ENCODE results near the gene KLK13. TPM values are rescaled to one million over a fixed set of nuclear protein-coding genes. Genes with fewer than 3 reads are reported as not detected.

The KLK13 gene
- total and polyA plus RNA-seq, 2 of the 8 experiments (the other 6 are each of a cell fraction or from before 2014, with no cell fraction given), result 4.2 to 4.5 TPM

Other genes starting within 250 kb of the KLK13 start
- gene KLK1, start 241.3 kb downstream of the KLK13 start, total RNA-seq (2021; fragmentation: NEBNext Ultra II Directional; extraction: Animal tissue kit (Norgen Biotek cat#: 25700)), result 3.4 and 4.8 TPM in 2 replicates
- 4.0 and 5.8 TPM in 2 replicates for gene KLK1, start 241.3 kb downstream of the KLK13 start, polyA plus RNA-seq (2011; rRNA removed)
- not detected in 2 replicates for gene KLK15, start 231.5 kb downstream of the KLK13 start, total RNA-seq (2021; fragmentation: NEBNext Ultra II Directional; extraction: Animal tissue kit (Norgen Biotek cat#: 25700))
- not detected in 2 replicates for gene KLK15, start 231.5 kb downstream of the KLK13 start, polyA plus RNA-seq (2011; rRNA removed)
- not detected in 2 replicates for gene KLK3, start 210.2 kb downstream of the KLK13 start, total RNA-seq (2021; fragmentation: NEBNext Ultra II Directional; extraction: Animal tissue kit (Norgen Biotek cat#: 25700))
- gene KLK3, start 210.2 kb downstream of the KLK13 start, polyA plus RNA-seq (2011; rRNA removed), result 0.08 and 0.25 TPM in 2 replicates
- not detected in 2 replicates for gene KLK2, start 191.7 kb downstream of the KLK13 start, total RNA-seq (2021; fragmentation: NEBNext Ultra II Directional; extraction: Animal tissue kit (Norgen Biotek cat#: 25700))
- gene KLK2, start 191.7 kb downstream of the KLK13 start, polyA plus RNA-seq (2011; rRNA removed), result 0.20 and 0.36 TPM in 2 replicates
- 1.3 TPM in 1 of 2 replicates, not detected in the other for gene KLK4, start 153.7 kb downstream of the KLK13 start, total RNA-seq (2021; fragmentation: NEBNext Ultra II Directional; extraction: Animal tissue kit (Norgen Biotek cat#: 25700))
- 0.44 and 6.8 TPM in 2 replicates for gene KLK4, start 153.7 kb downstream of the KLK13 start, polyA plus RNA-seq (2011; rRNA removed)
- gene KLK5, start 112.1 kb downstream of the KLK13 start, total RNA-seq (2021; fragmentation: NEBNext Ultra II Directional; extraction: Animal tissue kit (Norgen Biotek cat#: 25700)), result 0.55 and 0.76 TPM in 2 replicates
- gene KLK5, start 112.1 kb downstream of the KLK13 start, polyA plus RNA-seq (2011; rRNA removed), result 1.7 and 2.0 TPM in 2 replicates
- 0.55 and 0.69 TPM in 2 replicates for gene KLK6, start 95.5 kb downstream of the KLK13 start, total RNA-seq (2021; fragmentation: NEBNext Ultra II Directional; extraction: Animal tissue kit (Norgen Biotek cat#: 25700))
- 2.6 and 3.2 TPM in 2 replicates for gene KLK6, start 95.5 kb downstream of the KLK13 start, polyA plus RNA-seq (2011; rRNA removed)
- gene KLK7, start 81.2 kb downstream of the KLK13 start, total RNA-seq (2021; fragmentation: NEBNext Ultra II Directional; extraction: Animal tissue kit (Norgen Biotek cat#: 25700)), result 0.55 and 0.73 TPM in 2 replicates
- 1.4 and 2.1 TPM in 2 replicates for gene KLK7, start 81.2 kb downstream of the KLK13 start, polyA plus RNA-seq (2011; rRNA removed)
- gene KLK8, start 63.5 kb downstream of the KLK13 start, total RNA-seq (2021; fragmentation: NEBNext Ultra II Directional; extraction: Animal tissue kit (Norgen Biotek cat#: 25700)), result 2.1 and 2.9 TPM in 2 replicates
- gene KLK8, start 63.5 kb downstream of the KLK13 start, polyA plus RNA-seq (2011; rRNA removed), result 3.6 and 7.1 TPM in 2 replicates
- 4.5 and 4.8 TPM in 2 replicates for gene KLK10, start 45.4 kb downstream of the KLK13 start, total RNA-seq (2021; fragmentation: NEBNext Ultra II Directional; extraction: Animal tissue kit (Norgen Biotek cat#: 25700))
- 9.7 and 12.4 TPM in 2 replicates for gene KLK10, start 45.4 kb downstream of the KLK13 start, polyA plus RNA-seq (2011; rRNA removed)
- gene KLK11, start 38.5 kb downstream of the KLK13 start, total RNA-seq (2021; fragmentation: NEBNext Ultra II Directional; extraction: Animal tissue kit (Norgen Biotek cat#: 25700)), result not detected in 2 replicates
- 0.38 and 0.45 TPM in 2 replicates for gene KLK11, start 38.5 kb downstream of the KLK13 start, polyA plus RNA-seq (2011; rRNA removed)
- not detected in 2 replicates for gene KLK12, start 30.1 kb downstream of the KLK13 start, total RNA-seq (2021; fragmentation: NEBNext Ultra II Directional; extraction: Animal tissue kit (Norgen Biotek cat#: 25700))
- 0.24 TPM in 1 of 2 replicates, not detected in the other for gene KLK12, start 30.1 kb downstream of the KLK13 start, polyA plus RNA-seq (2011; rRNA removed)
- gene KLK14, start 17.8 kb upstream of the KLK13 start, total RNA-seq (2021; fragmentation: NEBNext Ultra II Directional; extraction: Animal tissue kit (Norgen Biotek cat#: 25700)), result 0.40 and 1.2 TPM in 2 replicates
- gene KLK14, start 17.8 kb upstream of the KLK13 start, polyA plus RNA-seq (2011; rRNA removed), result 0.09 and 0.22 TPM in 2 replicates
- 7.2 and 8.1 TPM in 2 replicates for gene CTU1, start 43.3 kb upstream of the KLK13 start, total RNA-seq (2021; fragmentation: NEBNext Ultra II Directional; extraction: Animal tissue kit (Norgen Biotek cat#: 25700))
- 4.6 and 6.6 TPM in 2 replicates for gene CTU1, start 43.3 kb upstream of the KLK13 start, polyA plus RNA-seq (2011; rRNA removed)
- gene SIGLEC9, start 59.8 kb upstream of the KLK13 start, total RNA-seq (2021; fragmentation: NEBNext Ultra II Directional; extraction: Animal tissue kit (Norgen Biotek cat#: 25700)), result not detected in 2 replicates
- 0.05 TPM in 1 of 2 replicates, not detected in the other for gene SIGLEC9, start 59.8 kb upstream of the KLK13 start, polyA plus RNA-seq (2011; rRNA removed)
- gene SIGLEC7, start 77.2 kb upstream of the KLK13 start, total RNA-seq (2021; fragmentation: NEBNext Ultra II Directional; extraction: Animal tissue kit (Norgen Biotek cat#: 25700)), result not detected in 2 replicates
- not detected in 2 replicates for gene SIGLEC7, start 77.2 kb upstream of the KLK13 start, polyA plus RNA-seq (2011; rRNA removed)
- gene CD33, start 160.0 kb upstream of the KLK13 start, total RNA-seq (2021; fragmentation: NEBNext Ultra II Directional; extraction: Animal tissue kit (Norgen Biotek cat#: 25700)), result not detected in 2 replicates
- gene CD33, start 160.0 kb upstream of the KLK13 start, polyA plus RNA-seq (2011; rRNA removed), result 0.06 and 0.11 TPM in 2 replicates
- gene SIGLECL1, start 186.0 kb upstream of the KLK13 start, total RNA-seq (2021; fragmentation: NEBNext Ultra II Directional; extraction: Animal tissue kit (Norgen Biotek cat#: 25700)), result not detected in 2 replicates
- not detected in 2 replicates for gene SIGLECL1, start 186.0 kb upstream of the KLK13 start, polyA plus RNA-seq (2011; rRNA removed)
- gene IGLON5, start 246.6 kb upstream of the KLK13 start, total RNA-seq (2021; fragmentation: NEBNext Ultra II Directional; extraction: Animal tissue kit (Norgen Biotek cat#: 25700)), result 31.8 and 34.1 TPM in 2 replicates
- gene IGLON5, start 246.6 kb upstream of the KLK13 start, polyA plus RNA-seq (2011; rRNA removed), result 34.6 and 51.4 TPM in 2 replicates